K562 (cell line): ENCODE measurements around the gene ACSL5. TPM values are rescaled to one million over a fixed set of nuclear protein-coding genes. Genes with fewer than 3 reads are reported as not detected.

Experiments used
- ATAC-seq: fragments of 200-7000 bp; cut with Tn5 transposase; 3 replicates; pipeline ENCODE4 v1.9.1; 2020; ENCODE audit warnings: moderate library complexity
- BruUV-seq: library from RNA; stranded (reverse); fragments of 400-500 nt; replicated peaks from 2 replicates; lab custom pipeline; 2021; lab: Mats Ljungman, UMichigan
- CTCF ChIA-PET: fragments of 300-600 bp; formaldehyde crosslinking; extraction: SDS; loops from one replicate; lab custom pipeline; 2021; ENCODE audit warnings: low intra/inter-chr PET ratio; lab: Yijun Ruan, JAX
- POLR2A ChIA-PET: fragments of 300-600, 350-650 bp; sonication (Branson Sonifier 250); formaldehyde crosslinking; extraction: SDS; loops from one replicate; lab custom pipeline; 2021; ENCODE audit warnings: antibody characterized with exemption, inconsistent platforms; lab: Yijun Ruan, JAX
- DNase-seq, 4 experiments: peaks; one replicate each; pipeline versions ENCODE4 v3.0.0 to v3.0.0-alpha.2; 2011 to 2018; ENCODE audit warnings: low spot score in 3 of 4, mixed read lengths in 3 of 4; ENCODE audit errors: extremely low read depth in 1 of 4
- FAIRE-seq: peaks from 2 replicates; lab custom pipeline; 2011; peaks lifted over from hg19 to GRCh38; lab: Jason Lieb, UNC
- H2AFZ ChIP-seq: 2 replicates; pipeline ENCODE4 v1.6.0; 2011; ENCODE audit warnings: low read depth, low read length, control low read depth, inconsistent platforms
- H3K27ac ChIP-seq: fragments of 200-600 bp; 3 replicates; pipeline ENCODE4 v1.8.0; 2011; ENCODE audit warnings: low read depth, mild to moderate bottlenecking, control low read depth, inconsistent platforms, low read length, moderate library complexity, mixed read lengths; ENCODE audit errors: extremely low read depth
- H3K27me3 ChIP-seq, 2 experiments: fragments of 300-600 bp in 1 of 2; 2 replicates in 1 of 2; 3 replicates in 1 of 2; pipeline versions ENCODE4 v1.6.0 to v1.8.0; 2011; ENCODE audit warnings: inconsistent platforms in 2 of 2, low read length in 2 of 2, mild to moderate bottlenecking in 1 of 2, mixed read lengths in 1 of 2, moderate library complexity in 1 of 2; ENCODE audit not compliant: control insufficient read depth in 2 of 2, insufficient read depth in 2 of 2
- H3K36me3 ChIP-seq: fragments of 300-600 bp; 3 replicates; pipeline ENCODE4 v1.8.0; 2011; ENCODE audit warnings: mild to moderate bottlenecking, low read length, inconsistent platforms; ENCODE audit not compliant: control insufficient read depth, insufficient read depth
- H3K4me1 ChIP-seq, 2 experiments: fragments of 200-600 bp in 1 of 2; replicated peaks in 1 of 2; 2 replicates in 1 of 2; 3 replicates in 1 of 2; pipeline versions ENCODE4 v1.5.1 to v1.8.0; 2011; ENCODE audit warnings: inconsistent platforms in 2 of 2, low read length in 2 of 2, mild to moderate bottlenecking in 1 of 2, mixed read lengths in 1 of 2, moderate library complexity in 1 of 2; ENCODE audit not compliant: control insufficient read depth in 2 of 2, insufficient read depth in 2 of 2
- H3K4me2 ChIP-seq: 2 replicates; pipeline ENCODE4 v1.6.1; 2011; ENCODE audit warnings: low read length, control low read depth, inconsistent platforms, mixed read lengths; ENCODE audit not compliant: insufficient read depth
- H3K4me3 ChIP-seq: fragments of 200-600 bp; sonication (generic), shearing (Covaris generic); 2 replicates; pipeline ENCODE4 v1.5.1; 2016; ENCODE audit warnings: control low read depth, inconsistent platforms
- H3K79me2 ChIP-seq: fragments of 200-600 bp; 3 replicates; pipeline ENCODE4 v1.8.0; 2011; ENCODE audit warnings: low read length, inconsistent platforms; ENCODE audit not compliant: control insufficient read depth, insufficient read depth
- H3K9ac ChIP-seq, 2 experiments: 2 replicates each; pipeline versions ENCODE4 v1.6.0 to v1.6.1; 2011; ENCODE audit warnings: low read depth in 2 of 2, low read length in 2 of 2, control low read depth in 1 of 2, inconsistent platforms in 1 of 2, mild to moderate bottlenecking in 1 of 2, mixed read lengths in 1 of 2; ENCODE audit not compliant: insufficient read depth in 1 of 2
- H3K9me1 ChIP-seq: one replicate; pipeline ENCODE4 v1.6.0; 2011; ENCODE audit warnings: inconsistent platforms, mild to moderate bottlenecking, low read length, moderate library complexity; ENCODE audit not compliant: control insufficient read depth, insufficient read depth
- H3K9me3 ChIP-seq: replicated peaks from 2 replicates; pipeline ENCODE4 v1.5.1; 2011; ENCODE audit warnings: low read depth, low read length, inconsistent platforms; ENCODE audit not compliant: control insufficient read depth, insufficient read depth
- H4K20me1 ChIP-seq: replicated peaks from 2 replicates; pipeline ENCODE4 v1.6.1; 2011; ENCODE audit warnings: low read length, inconsistent platforms, mixed read lengths; ENCODE audit not compliant: control insufficient read depth, insufficient read depth
- CTCF ChIP-seq, 3 experiments: IDR thresholded peaks in 2 of 3; conservative IDR thresholded peaks in 1 of 3; 2 replicates each; pipeline ENCODE4 v1.5.1; 2011 to 2012; ENCODE audit warnings: low read length in 3 of 3, mild to moderate bottlenecking in 3 of 3, control low read depth in 2 of 3, improper control_type of control experiment in 1 of 3, inconsistent platforms in 1 of 3, low read depth in 1 of 3, mixed read lengths in 1 of 3, moderate library complexity in 1 of 3; ENCODE audit not compliant: insufficient read depth in 2 of 3
- DEAF1 ChIP-seq: fragments of 450-650 bp; formaldehyde crosslinking; IDR thresholded peaks from 2 replicates; pipeline ENCODE4 v1.4.0; 2020; ENCODE audit warnings: mild to moderate bottlenecking, moderate library complexity
- KDM4B ChIP-seq, 2 experiments: fragments of 450-650 bp in 1 of 2; sonication (generic) in 1 of 2; IDR thresholded peaks; 2 replicates each; pipeline ENCODE4 v1.6.1; 2016 to 2017; ENCODE audit warnings: borderline replicate concordance in 2 of 2, antibody characterized with exemption in 1 of 2, low read depth in 1 of 2, mild to moderate bottlenecking in 1 of 2
- RAD21 ChIP-seq, 2 experiments: fragments of 250-450 bp in 1 of 2; fragments of 450-650 bp in 1 of 2; sonication (Bioruptor Pico) in 1 of 2; formaldehyde crosslinking in 1 of 2; IDR thresholded peaks in 1 of 2; conservative IDR thresholded peaks in 1 of 2; 2 replicates each; pipeline versions ENCODE4 v1.4.0 to v1.8.0; 2020 to 2022; ENCODE audit warnings: mild to moderate bottlenecking in 2 of 2, moderate library complexity in 1 of 2
- REST ChIP-seq, 2 experiments: fragments of 450-650 bp; formaldehyde crosslinking in 1 of 2; IDR thresholded peaks; 2 replicates each; pipeline versions ENCODE4 v1.4.0 to v1.6.1; 2014 to 2020; ENCODE audit warnings: mild to moderate bottlenecking in 2 of 2, borderline replicate concordance in 1 of 2, low read depth in 1 of 2
- TCF3 ChIP-seq: sonication (generic); formaldehyde crosslinking; IDR thresholded peaks from 2 replicates; pipeline ENCODE4 v1.4.0; 2020; ENCODE audit warnings: mild to moderate bottlenecking, missing genetic modification reagents
- ZNF764 ChIP-seq: fragments of 250-450 bp; sonication (Bioruptor Pico); IDR thresholded peaks from 2 replicates; pipeline ENCODE4 v1.4.0; 2020; ENCODE audit warnings: low read depth, mild to moderate bottlenecking, moderate library complexity
- WGBS: fragments of 100-300 bp; shearing (Covaris generic); methylation state at CpG from one replicate; pipeline ENCODE4 v1.1.6; 2016; ENCODE audit warnings: low coverage, mixed read lengths; ENCODE audit not compliant: insufficient coverage; ENCODE audit errors: missing lambda C conversion rate; 5-methylcytosine and 5-hydroxymethylcytosine counted together
- in situ Hi-C: fragments of 300-500 bp; cut with MboI; formaldehyde crosslinking; loops from 4 replicates; pipeline ENCODE4 v1.15.0; 2018; ENCODE audit warnings: inconsistent platforms, mixed read lengths
- intact Hi-C: fragments of 100-400 bp; cut with micrococcal nuclease; formaldehyde crosslinking; loops from 2 replicates; pipeline ENCODE4 v1.14.2; 2022
- polyA plus RNA-seq, 8 experiments: library from polyadenylated mRNA; depleted of rRNA in 4 of 8; stranded (reverse) in 5 of 8; unstranded in 3 of 8; fragments of >200 nt; fragmentation: Nextera tagmentation in 2 of 8; fragmentation: Illumina TruSeq in 1 of 8; extraction: Ambion mirVana in 2 of 8; extraction: Trizol in 1 of 8; gene quantifications; 2 replicates each; pipeline versions ENCODE4 v1.2.1 to v1.2.3, GENCODE V29; 2011 to 2014; ENCODE audit warnings: inconsistent platforms in 1 of 8, missing spikeins in 1 of 8
- total RNA-seq, 7 experiments: library from RNA; depleted of rRNA in 6 of 7; stranded (reverse); fragments of >200 nt in 6 of 7; fragmentation: Illumina TruSeq in 2 of 7; extraction: Trizol in 2 of 7; gene quantifications; 2 replicates each; pipeline versions ENCODE4 v1.2.1 to v1.2.3, GENCODE V29; 2011 to 2021; ENCODE audit warnings: low replicate concordance in 1 of 7

ACSL5 gene
- total and polyA plus RNA-seq, 9 of the 15 experiments (the other 6 are each of a cell fraction or from before 2014, with no cell fraction given): 0.19 to 1.4 (median 0.55) TPM

- Histone ChIP-seq H3K27me3 (no peaks in the 10 kb centered on the region), H3K4me3 (no peak overlapping the region), H3K4me1 (no peaks in the 10 kb centered on the region), H3K9me1 (no peaks in the 10 kb centered on the region), H3K9me3 (no peaks in the 10 kb centered on the region), H3K36me3 (no peaks in the 10 kb centered on the region), H3K4me2 (no peak overlapping the region), H3K27ac (no peak overlapping the region), H2AFZ (no peak overlapping the region), H3K9ac (no peak overlapping the region), H3K79me2 (no peaks in the 10 kb centered on the region), H4K20me1 (no peaks in the 10 kb centered on the region)
- POLR2A ChIA-PET: interaction anchor here (0.8 to 0.9 kb wide), 2 partner anchors 25 to 37 kb away, joined by 3 read pairs; partner anchors contain the start of genes VTI1A and ZDHHC6
- intact Hi-C loops: loop anchor here (2.0 to 10.0 kb wide), 3 partner anchors 37 to 913 kb away; no protein-coding TSS in a partner anchor
- 2% methylated on average over 4 of the region's 4 CpGs for WGBS
- peak; percentile 74 for ATAC-seq
- DNase-seq: peak; percentile 26 to 47 (median 32)
- FAIRE-seq: peak; percentile 77
- in situ Hi-C loops: no loop called here
- CTCF ChIA-PET: interaction anchor here (0.6 to 0.7 kb wide), 3 partner anchors 9 to 979 kb away, joined by 3 to 5 read pairs (median 4); no protein-coding TSS in a partner anchor
- BruUV-seq: no TSS peak
- no peak for TF ChIP-seq ZNF764 (CRISPR knock-in tag)
- no peak for TF ChIP-seq KDM4B (IDR thresholded peaks at IDR 0.05; ENCODE audit: borderline replicate concordance in 2 of 2, low read depth in 1 of 2)
- TF ChIP-seq CTCF (IDR thresholded peaks at IDR 0.05 in 2 of 3, conservative IDR thresholded peaks at IDR 0.05 in 1 of 3; ENCODE audit: insufficient read depth in 2 of 3, low read depth in 1 of 3, low read length in 3 of 3): peak; percentile 31 to 64 (median 47); a peak in 4 of 6 replicates
- peak; percentile 36; the same call in 1 of the 2 replicates for TF ChIP-seq REST (IDR thresholded peaks at IDR 0.05; ENCODE audit: borderline replicate concordance)
- TF ChIP-seq REST (CRISPR knock-in tag; IDR thresholded peaks at IDR 0.05; ENCODE audit: low read depth): no peak
- TF ChIP-seq DEAF1 (CRISPR knock-in tag): 0 out of 2 replicates have a peak, but pooled peaks have one; percentile 30
- TF ChIP-seq TCF3 (CRISPR knock-in tag): no peak
- TF ChIP-seq RAD21 (CRISPR knock-in tag; conservative IDR thresholded peaks at IDR 0.05 in 1 of 2, IDR thresholded peaks at IDR 0.05 in 1 of 2): peak; percentile 44 to 77; a peak in 3 of 4 replicates
These were observed 98.1 kb downstream of the ACSL5 start for GRCh38 chr10:112471878-112472487.
